HL-60 (cell line): ENCODE measurements around the gene AFF3.

Experiments
- DNase-seq, 2 experiments: peaks; one replicate each; pipeline ENCODE4 v3.0.0-alpha.2; 2010 to 2020; ENCODE audit warnings: low read depth in 1 of 2, low spot score in 1 of 2
- H3K27ac ChIP-seq: fragments of 250-450 bp; sonication (Bioruptor Pico); replicated peaks from 2 replicates; pipeline ENCODE4 v1.5.1; 2020; ENCODE audit warnings: mild to moderate bottlenecking, moderate library complexity
- H3K27me3 ChIP-seq: fragments of 250-450 bp; sonication (Bioruptor Pico); 2 replicates; pipeline ENCODE4 v1.5.1; 2021; ENCODE audit warnings: mild to moderate bottlenecking, moderate library complexity; ENCODE audit not compliant: insufficient read depth, poor library complexity, severe bottlenecking
- H3K4me3 ChIP-seq: replicated peaks from 2 replicates; pipeline ENCODE4 v1.5.1; 2011; ENCODE audit warnings: mild to moderate bottlenecking, control low read depth, low read length; ENCODE audit not compliant: insufficient read depth
- GABPA ChIP-seq: IDR thresholded peaks from 2 replicates; pipeline ENCODE4 v1.6.1; 2012; ENCODE audit warnings: low read depth
- POLR2AphosphoS5 ChIP-seq: IDR thresholded peaks from 2 replicates; pipeline ENCODE4 v1.6.1; 2012; ENCODE audit warnings: low read depth
- SPI1 ChIP-seq: IDR thresholded peaks from 2 replicates; pipeline ENCODE4 v1.6.1; 2012; ENCODE audit warnings: low read depth, mild to moderate bottlenecking, borderline replicate concordance
- TF ChIP-seq, protein P1 (sequence below): IDR thresholded peaks from one replicate; pipeline ENCODE4 v1.5.1; 2011; ENCODE audit warnings: low read length, control low read depth, inconsistent platforms; ENCODE audit not compliant: insufficient read depth
- TF ChIP-seq, protein P2 (sequence below): IDR thresholded peaks from 2 replicates; pipeline ENCODE4 v1.6.1; 2012; ENCODE audit warnings: low read depth; ENCODE audit not compliant: insufficient replicate concordance

The AFF3 gene

DNA sequence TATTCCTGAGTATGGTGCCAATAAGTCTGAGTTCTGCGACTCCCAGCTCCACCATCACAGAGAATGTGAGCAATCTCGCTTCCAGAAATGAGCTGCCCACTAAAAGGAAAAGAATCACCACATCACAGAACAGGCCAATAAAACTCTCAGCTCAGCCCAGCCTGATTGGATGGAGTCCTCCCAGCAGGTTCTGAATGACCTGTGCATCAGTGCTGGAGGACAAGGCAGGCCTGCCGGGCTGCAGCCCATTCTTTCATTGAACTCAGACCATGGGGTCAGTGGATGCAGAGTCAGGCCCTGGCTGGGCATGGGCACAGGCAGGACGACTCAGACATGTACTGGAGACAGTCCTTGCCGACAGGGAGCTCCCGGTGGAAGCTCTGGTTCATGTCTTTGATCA, 519.9 kb downstream of the AFF3 start:
- no peak overlapping the region for H3K4me3 ChIP-seq
- DNase-seq, result no peak
- no peak for TF ChIP-seq GABPA
- no peak overlapping the region for H3K27ac ChIP-seq
- no peaks in the 10 kb centered on the region for H3K27me3 ChIP-seq

DNA sequence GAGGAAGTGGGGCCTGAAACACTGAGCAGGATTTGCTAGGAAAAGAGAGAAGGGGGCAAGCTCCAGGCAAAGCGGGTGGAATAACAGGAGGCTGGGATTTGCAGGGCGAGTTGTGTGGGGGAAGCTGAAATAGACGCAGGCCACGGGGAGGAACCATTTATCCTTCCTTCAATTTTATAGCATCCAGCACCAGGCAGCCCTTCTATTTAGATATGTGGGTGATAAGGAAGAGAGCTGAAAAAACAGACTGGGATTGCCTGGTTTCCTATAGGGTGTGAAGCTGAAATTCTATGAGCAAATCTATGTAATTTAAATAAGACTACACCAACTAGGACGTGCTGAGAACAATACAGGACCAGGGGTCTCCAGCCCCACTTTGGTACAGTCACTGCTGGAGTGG, 520.6 kb downstream of the AFF3 start:
- Histone ChIP-seq H3K27me3 (no peaks in the 10 kb centered on the region), H3K4me3 (no peak overlapping the region), H3K27ac (no peak overlapping the region)
- no peak for TF ChIP-seq POLR2AphosphoS5
- TF ChIP-seq, protein P1, sequence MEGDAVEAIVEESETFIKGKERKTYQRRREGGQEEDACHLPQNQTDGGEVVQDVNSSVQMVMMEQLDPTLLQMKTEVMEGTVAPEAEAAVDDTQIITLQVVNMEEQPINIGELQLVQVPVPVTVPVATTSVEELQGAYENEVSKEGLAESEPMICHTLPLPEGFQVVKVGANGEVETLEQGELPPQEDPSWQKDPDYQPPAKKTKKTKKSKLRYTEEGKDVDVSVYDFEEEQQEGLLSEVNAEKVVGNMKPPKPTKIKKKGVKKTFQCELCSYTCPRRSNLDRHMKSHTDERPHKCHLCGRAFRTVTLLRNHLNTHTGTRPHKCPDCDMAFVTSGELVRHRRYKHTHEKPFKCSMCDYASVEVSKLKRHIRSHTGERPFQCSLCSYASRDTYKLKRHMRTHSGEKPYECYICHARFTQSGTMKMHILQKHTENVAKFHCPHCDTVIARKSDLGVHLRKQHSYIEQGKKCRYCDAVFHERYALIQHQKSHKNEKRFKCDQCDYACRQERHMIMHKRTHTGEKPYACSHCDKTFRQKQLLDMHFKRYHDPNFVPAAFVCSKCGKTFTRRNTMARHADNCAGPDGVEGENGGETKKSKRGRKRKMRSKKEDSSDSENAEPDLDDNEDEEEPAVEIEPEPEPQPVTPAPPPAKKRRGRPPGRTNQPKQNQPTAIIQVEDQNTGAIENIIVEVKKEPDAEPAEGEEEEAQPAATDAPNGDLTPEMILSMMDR, result no peak
- TF ChIP-seq GABPA, result no peak
- no peak for TF ChIP-seq SPI1
- TF ChIP-seq, protein P2, sequence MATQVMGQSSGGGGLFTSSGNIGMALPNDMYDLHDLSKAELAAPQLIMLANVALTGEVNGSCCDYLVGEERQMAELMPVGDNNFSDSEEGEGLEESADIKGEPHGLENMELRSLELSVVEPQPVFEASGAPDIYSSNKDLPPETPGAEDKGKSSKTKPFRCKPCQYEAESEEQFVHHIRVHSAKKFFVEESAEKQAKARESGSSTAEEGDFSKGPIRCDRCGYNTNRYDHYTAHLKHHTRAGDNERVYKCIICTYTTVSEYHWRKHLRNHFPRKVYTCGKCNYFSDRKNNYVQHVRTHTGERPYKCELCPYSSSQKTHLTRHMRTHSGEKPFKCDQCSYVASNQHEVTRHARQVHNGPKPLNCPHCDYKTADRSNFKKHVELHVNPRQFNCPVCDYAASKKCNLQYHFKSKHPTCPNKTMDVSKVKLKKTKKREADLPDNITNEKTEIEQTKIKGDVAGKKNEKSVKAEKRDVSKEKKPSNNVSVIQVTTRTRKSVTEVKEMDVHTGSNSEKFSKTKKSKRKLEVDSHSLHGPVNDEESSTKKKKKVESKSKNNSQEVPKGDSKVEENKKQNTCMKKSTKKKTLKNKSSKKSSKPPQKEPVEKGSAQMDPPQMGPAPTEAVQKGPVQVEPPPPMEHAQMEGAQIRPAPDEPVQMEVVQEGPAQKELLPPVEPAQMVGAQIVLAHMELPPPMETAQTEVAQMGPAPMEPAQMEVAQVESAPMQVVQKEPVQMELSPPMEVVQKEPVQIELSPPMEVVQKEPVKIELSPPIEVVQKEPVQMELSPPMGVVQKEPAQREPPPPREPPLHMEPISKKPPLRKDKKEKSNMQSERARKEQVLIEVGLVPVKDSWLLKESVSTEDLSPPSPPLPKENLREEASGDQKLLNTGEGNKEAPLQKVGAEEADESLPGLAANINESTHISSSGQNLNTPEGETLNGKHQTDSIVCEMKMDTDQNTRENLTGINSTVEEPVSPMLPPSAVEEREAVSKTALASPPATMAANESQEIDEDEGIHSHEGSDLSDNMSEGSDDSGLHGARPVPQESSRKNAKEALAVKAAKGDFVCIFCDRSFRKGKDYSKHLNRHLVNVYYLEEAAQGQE, result no peak
- no peak for DNase-seq

DNA sequence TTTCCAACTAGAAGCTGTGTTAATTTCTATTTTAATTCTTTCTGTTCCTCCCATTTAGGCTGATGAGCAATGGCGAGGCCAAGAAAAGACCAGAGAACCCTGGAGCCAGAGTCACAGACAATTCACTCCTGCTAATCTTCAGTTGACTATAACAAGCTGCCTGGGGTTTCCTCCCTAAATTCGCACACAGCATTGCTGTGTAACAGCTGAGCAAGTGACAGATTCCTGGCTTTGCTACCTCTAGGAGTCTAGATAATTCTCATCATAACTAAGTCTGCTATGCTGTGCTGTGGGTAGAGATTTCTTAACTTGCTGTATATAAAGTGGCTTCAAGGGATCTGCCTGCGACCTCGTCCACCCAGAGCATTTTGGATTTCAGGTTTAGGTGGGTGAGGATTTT, 521.3 kb downstream of the AFF3 start:
- Histone ChIP-seq H3K27ac (no peak overlapping the region), H3K27me3 (no peaks in the 10 kb centered on the region), H3K4me3 (no peak overlapping the region)
- TF ChIP-seq POLR2AphosphoS5, result no peak
- TF ChIP-seq, protein P2, result no peak
- TF ChIP-seq, protein P1, result no peak
- TF ChIP-seq GABPA, result no peak
- TF ChIP-seq SPI1, result no peak
- no peak for DNase-seq

DNA sequence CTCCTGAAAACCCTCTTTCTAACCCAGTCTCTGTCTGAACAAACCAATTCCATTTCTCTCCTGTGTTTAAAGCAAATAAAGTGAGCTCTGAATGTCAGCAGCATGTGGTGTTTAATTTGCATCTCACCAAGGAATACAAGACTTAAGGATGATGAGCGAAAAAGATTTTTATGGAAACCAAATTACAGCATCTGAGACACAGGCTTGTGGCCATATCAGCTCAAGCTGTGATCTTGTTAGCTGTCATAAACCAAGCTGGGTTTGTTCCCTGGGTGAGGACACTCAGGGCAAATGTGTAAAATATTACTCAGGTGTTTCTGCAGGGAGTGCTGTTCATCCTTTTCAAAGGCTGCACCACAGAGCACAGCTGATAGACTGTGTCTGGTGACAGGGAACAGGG, 523.2 kb downstream of the AFF3 start:
- DNase-seq, result no peak
- Histone ChIP-seq H3K27ac (no peak overlapping the region), H3K4me3 (no peak overlapping the region), H3K27me3 (no peaks in the 10 kb centered on the region)
- no peak for TF ChIP-seq POLR2AphosphoS5
- TF ChIP-seq, protein P1, result no peak
- TF ChIP-seq GABPA, result no peak
- TF ChIP-seq, protein P2, result no peak
- no peak for TF ChIP-seq SPI1
